ENCODE measurements around the gene METTL8.

METTL8 gene

GRCh38 chr2:171310889-171311288 lies 122.9 kb downstream of the METTL8 start:
- peak; percentile 20 for FAIRE-seq
- no peak for TF ChIP-seq SPI1 (IDR thresholded peaks at IDR 0.05; ENCODE audit: low read depth, low read length)
- TF ChIP-seq TAF1 (IDR thresholded peaks at IDR 0.05; ENCODE audit: low read depth, low read length) = no peak
- no peak for TF ChIP-seq POLR2A (IDR thresholded peaks at IDR 0.05; ENCODE audit: low read depth, low read length)
- TF ChIP-seq PAX5 (IDR thresholded peaks at IDR 0.05; ENCODE audit: insufficient read depth, low read length, severe bottlenecking) = no peak
- TF ChIP-seq POU2F2 (IDR thresholded peaks at IDR 0.05; ENCODE audit: low read depth, low read length) = no peak
- TF ChIP-seq POLR2AphosphoS5 (IDR thresholded peaks at IDR 0.05; ENCODE audit: low read depth, low read length) = no peak
- no peak for DNase-seq (ENCODE audit: insufficient read length, low spot score)

GRCh38 chr2:171309455-171310286 lies 124.1 kb downstream of the METTL8 start:
- no peak for TF ChIP-seq SPI1 (IDR thresholded peaks at IDR 0.05; ENCODE audit: low read depth, low read length)
- TF ChIP-seq POU2F2 (IDR thresholded peaks at IDR 0.05; ENCODE audit: low read depth, low read length) = no peak
- no peak for TF ChIP-seq POLR2A (IDR thresholded peaks at IDR 0.05; ENCODE audit: low read depth, low read length)
- no peak for TF ChIP-seq PAX5 (IDR thresholded peaks at IDR 0.05; ENCODE audit: insufficient read depth, low read length, severe bottlenecking)
- TF ChIP-seq TAF1 (IDR thresholded peaks at IDR 0.05; ENCODE audit: low read depth, low read length) = no peak
- no peak for TF ChIP-seq POLR2AphosphoS5 (IDR thresholded peaks at IDR 0.05; ENCODE audit: low read depth, low read length)
- DNase-seq (ENCODE audit: insufficient read length, low spot score) = no peak
- no peak for FAIRE-seq

- FAIRE-seq (no peak), DNase-seq (ENCODE audit: insufficient read length, low spot score) (no peak)
- TF ChIP-seq SPI1 (IDR thresholded peaks at IDR 0.05; ENCODE audit: low read depth, low read length) = no peak
- no peak for TF ChIP-seq POU2F2 (IDR thresholded peaks at IDR 0.05; ENCODE audit: low read depth, low read length)
- no peak for TF ChIP-seq PAX5 (IDR thresholded peaks at IDR 0.05; ENCODE audit: insufficient read depth, low read length, severe bottlenecking)
- no peak for TF ChIP-seq POLR2A (IDR thresholded peaks at IDR 0.05; ENCODE audit: low read depth, low read length)
- no peak for TF ChIP-seq POLR2AphosphoS5 (IDR thresholded peaks at IDR 0.05; ENCODE audit: low read depth, low read length)
- TF ChIP-seq TAF1 (IDR thresholded peaks at IDR 0.05; ENCODE audit: low read depth, low read length) = no peak
These were observed 125.3 kb downstream of the METTL8 start for GRCh38 chr2:171308280-171309054.

GRCh38 chr2:171307560-171307959 lies 126.2 kb downstream of the METTL8 start:
- TF ChIP-seq POLR2AphosphoS5 (IDR thresholded peaks at IDR 0.05; ENCODE audit: low read depth, low read length) (no peak), SPI1 (IDR thresholded peaks at IDR 0.05; ENCODE audit: low read depth, low read length) (no peak), POU2F2 (IDR thresholded peaks at IDR 0.05; ENCODE audit: low read depth, low read length) (peak; percentile 60; the same call in 1 of the 2 replicates), TAF1 (IDR thresholded peaks at IDR 0.05; ENCODE audit: low read depth, low read length) (no peak), POLR2A (IDR thresholded peaks at IDR 0.05; ENCODE audit: low read depth, low read length) (no peak), PAX5 (IDR thresholded peaks at IDR 0.05; ENCODE audit: insufficient read depth, low read length, severe bottlenecking) (peak; percentile 84)
- peak; percentile 87 for FAIRE-seq
- no peak for DNase-seq (ENCODE audit: insufficient read length, low spot score)

GRCh38 chr2:171297956-171298355 lies 135.8 kb downstream of the METTL8 start:
- FAIRE-seq = no peak
- DNase-seq (ENCODE audit: insufficient read length, low spot score) = no peak
- no peak for TF ChIP-seq POLR2AphosphoS5 (IDR thresholded peaks at IDR 0.05; ENCODE audit: low read depth, low read length)
- TF ChIP-seq PAX5 (IDR thresholded peaks at IDR 0.05; ENCODE audit: insufficient read depth, low read length, severe bottlenecking) = no peak
- no peak for TF ChIP-seq SPI1 (IDR thresholded peaks at IDR 0.05; ENCODE audit: low read depth, low read length)
- no peak for TF ChIP-seq POLR2A (IDR thresholded peaks at IDR 0.05; ENCODE audit: low read depth, low read length)
- TF ChIP-seq TAF1 (IDR thresholded peaks at IDR 0.05; ENCODE audit: low read depth, low read length) = no peak
- no peak for TF ChIP-seq POU2F2 (IDR thresholded peaks at IDR 0.05; ENCODE audit: low read depth, low read length)

GRCh38 chr2:171294608-171295007 lies 139.2 kb downstream of the METTL8 start:
- FAIRE-seq (peak; percentile 23), DNase-seq (ENCODE audit: insufficient read length, low spot score) (no peak)
- TF ChIP-seq POU2F2 (IDR thresholded peaks at IDR 0.05; ENCODE audit: low read depth, low read length) (no peak), PAX5 (IDR thresholded peaks at IDR 0.05; ENCODE audit: insufficient read depth, low read length, severe bottlenecking) (no peak), POLR2A (IDR thresholded peaks at IDR 0.05; ENCODE audit: low read depth, low read length) (no peak)

GRCh38 chr2:171293661-171294060 lies 140.1 kb downstream of the METTL8 start:
- FAIRE-seq = peak; percentile 38
- no peak for DNase-seq (ENCODE audit: insufficient read length, low spot score)
- TF ChIP-seq SPI1 (IDR thresholded peaks at IDR 0.05; ENCODE audit: low read depth, low read length) = no peak
- TF ChIP-seq POU2F2 (IDR thresholded peaks at IDR 0.05; ENCODE audit: low read depth, low read length) = no peak
- TF ChIP-seq TAF1 (IDR thresholded peaks at IDR 0.05; ENCODE audit: low read depth, low read length) = no peak
- TF ChIP-seq PAX5 (IDR thresholded peaks at IDR 0.05; ENCODE audit: insufficient read depth, low read length, severe bottlenecking) = no peak
- no peak for TF ChIP-seq POLR2AphosphoS5 (IDR thresholded peaks at IDR 0.05; ENCODE audit: low read depth, low read length)
- TF ChIP-seq POLR2A (IDR thresholded peaks at IDR 0.05; ENCODE audit: low read depth, low read length) = no peak

GRCh38 chr2:171289991-171290390 lies 143.8 kb downstream of the METTL8 start:
- DNase-seq (ENCODE audit: insufficient read length, low spot score) = no peak
- FAIRE-seq = no peak
- TF ChIP-seq POLR2A (IDR thresholded peaks at IDR 0.05; ENCODE audit: low read depth, low read length) = no peak
- TF ChIP-seq POU2F2 (IDR thresholded peaks at IDR 0.05; ENCODE audit: low read depth, low read length) = no peak
- no peak for TF ChIP-seq PAX5 (IDR thresholded peaks at IDR 0.05; ENCODE audit: insufficient read depth, low read length, severe bottlenecking)
- TF ChIP-seq POLR2AphosphoS5 (IDR thresholded peaks at IDR 0.05; ENCODE audit: low read depth, low read length) = no peak
- TF ChIP-seq SPI1 (IDR thresholded peaks at IDR 0.05; ENCODE audit: low read depth, low read length) = no peak
- no peak for TF ChIP-seq TAF1 (IDR thresholded peaks at IDR 0.05; ENCODE audit: low read depth, low read length)

GRCh38 chr2:171289316-171289715 lies 144.5 kb downstream of the METTL8 start:
- DNase-seq (ENCODE audit: insufficient read length, low spot score) (no peak), FAIRE-seq (no peak)
- TF ChIP-seq POLR2A (IDR thresholded peaks at IDR 0.05; ENCODE audit: low read depth, low read length) (no peak), SPI1 (IDR thresholded peaks at IDR 0.05; ENCODE audit: low read depth, low read length) (no peak), POLR2AphosphoS5 (IDR thresholded peaks at IDR 0.05; ENCODE audit: low read depth, low read length) (no peak), POU2F2 (IDR thresholded peaks at IDR 0.05; ENCODE audit: low read depth, low read length) (no peak), TAF1 (IDR thresholded peaks at IDR 0.05; ENCODE audit: low read depth, low read length) (no peak), PAX5 (IDR thresholded peaks at IDR 0.05; ENCODE audit: insufficient read depth, low read length, severe bottlenecking) (no peak)

All from GM12891 (cell line).